GM21447 (cell line): ENCODE results near the gene MRPL19.
A peak's percentile ranks its signal among the peaks of the same experiment; 100 is the strongest.
"Not testable (repeated sequence)": the region's sequence is repeated elsewhere in the genome, so short reads cannot be mapped to it uniquely, and the experiment has no call there.

ENCODE experiments used
- ATAC-seq: cut with Tn5 transposase; IDR thresholded peaks from one replicate; pipeline ENCODE4 v1.9.1; 2021; ENCODE audit not compliant: unreplicated experiment

The MRPL19 gene

DNA sequence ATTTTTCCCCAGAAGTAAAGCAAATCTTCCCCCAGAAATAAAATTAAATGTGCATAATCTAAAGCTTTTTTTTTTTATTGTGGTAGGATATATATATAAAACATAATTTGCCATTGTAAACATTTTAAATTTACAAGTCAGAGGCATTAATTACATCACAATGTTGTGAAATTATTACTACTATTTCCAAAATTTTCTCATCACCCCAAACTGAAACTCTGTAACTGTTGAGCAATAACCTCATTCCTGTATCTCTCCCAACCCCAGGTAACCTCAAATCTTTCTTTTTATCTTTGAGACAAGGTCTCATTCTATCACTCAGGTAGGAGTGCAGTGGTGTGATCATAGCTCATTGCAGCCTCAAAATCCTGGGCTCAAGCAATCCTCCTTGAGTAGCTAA is 11.2 kb downstream of the MRPL19 start:
- no peak for ATAC-seq

DNA sequence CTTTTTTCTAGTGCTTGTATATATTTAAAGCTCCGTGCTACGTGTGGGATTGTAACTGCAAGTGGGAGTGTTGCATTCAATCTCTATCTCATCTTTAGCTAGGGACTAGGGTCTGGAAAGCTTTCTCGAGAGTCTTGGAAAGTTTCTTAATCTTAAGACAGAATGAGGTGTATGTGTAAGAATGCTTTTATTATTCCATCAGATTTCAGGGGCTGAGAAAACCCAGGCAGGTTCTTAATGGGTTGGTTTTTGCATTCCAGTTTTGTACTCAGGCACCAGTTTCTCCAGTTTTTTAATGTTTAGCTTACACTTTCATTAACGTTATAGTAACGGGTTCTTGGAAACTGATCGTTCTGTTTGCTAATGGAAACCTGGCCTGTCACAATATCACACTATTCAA is 20.3 kb downstream of the MRPL19 start:
- no peak for ATAC-seq

DNA sequence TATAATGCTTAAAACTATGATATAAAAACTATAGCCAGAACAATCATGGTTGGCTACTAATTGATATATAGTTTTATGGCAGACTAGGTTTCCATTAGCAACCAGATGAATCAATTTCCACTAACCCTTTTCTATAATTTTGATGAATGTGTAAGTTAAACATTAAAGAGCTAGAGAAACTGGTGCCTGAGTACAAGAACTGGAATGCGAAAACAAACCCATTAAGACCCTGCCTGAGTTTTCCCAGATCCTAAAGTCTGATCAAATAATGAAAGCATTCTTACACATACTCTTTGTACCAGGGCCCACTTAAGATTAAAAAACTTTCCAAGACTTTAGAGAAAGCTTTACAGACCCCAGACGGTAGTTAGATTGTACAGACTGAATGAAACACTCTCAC is 21.3 kb downstream of the MRPL19 start:
- ATAC-seq, result no peak

DNA sequence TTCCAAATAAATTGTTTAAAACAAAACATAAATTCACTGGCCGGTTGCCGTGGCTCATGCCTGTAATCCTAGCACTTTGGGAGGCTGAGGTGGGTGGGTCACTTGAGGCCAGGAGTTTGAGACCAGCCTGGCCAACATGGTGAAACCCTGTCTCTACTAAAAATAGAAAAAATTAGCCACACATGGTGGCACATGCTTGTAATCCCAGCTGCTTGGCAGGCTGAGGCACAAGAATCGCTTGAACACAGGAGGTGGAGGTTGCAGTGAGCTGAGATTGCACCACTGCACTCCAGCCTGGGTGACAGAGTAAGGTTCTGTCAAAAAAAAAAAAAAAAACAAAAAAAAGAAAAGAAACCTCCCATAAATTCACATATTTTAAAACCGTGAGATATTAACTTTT is 28.8 kb downstream of the MRPL19 start:
- ATAC-seq, result not testable (repeated sequence)

DNA sequence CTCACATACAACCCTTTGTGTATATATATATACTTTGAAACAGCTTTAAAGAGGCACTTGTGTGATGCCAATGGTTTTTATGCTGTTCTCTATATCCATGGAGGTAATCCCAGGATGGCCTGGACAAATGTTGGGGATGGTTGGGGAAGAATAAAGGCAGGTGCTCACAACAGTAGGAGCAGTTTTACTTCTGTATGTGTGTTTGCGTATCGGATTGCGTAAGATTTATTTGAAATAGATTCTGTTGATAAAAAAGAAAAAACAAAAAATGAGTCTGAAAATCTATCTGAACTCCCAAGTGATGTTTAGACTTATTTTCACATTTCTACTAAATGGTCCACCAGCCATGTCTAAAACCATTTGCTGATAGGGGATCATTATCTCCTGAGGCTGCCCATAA is 29.3 kb downstream of the MRPL19 start:
- ATAC-seq, result no peak

DNA sequence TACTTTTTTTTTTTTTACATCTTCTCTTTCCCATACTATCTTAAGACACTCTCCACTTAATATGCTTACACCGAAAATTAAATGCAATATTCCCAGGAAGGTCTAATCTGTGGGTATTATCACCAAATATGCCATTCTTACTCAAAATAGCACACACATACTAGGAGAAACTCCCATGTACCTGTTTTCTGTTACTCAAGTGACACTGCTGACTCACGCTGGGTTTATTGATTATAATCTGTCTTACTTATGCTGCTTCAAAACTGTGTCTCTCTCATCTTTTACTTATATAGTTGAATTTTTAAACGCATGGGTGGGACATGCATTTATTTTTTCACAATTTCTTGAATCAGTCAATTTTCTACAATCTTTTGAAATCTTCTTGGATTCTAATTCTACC is 29.9 kb downstream of the MRPL19 start:
- ATAC-seq, result no peak

DNA sequence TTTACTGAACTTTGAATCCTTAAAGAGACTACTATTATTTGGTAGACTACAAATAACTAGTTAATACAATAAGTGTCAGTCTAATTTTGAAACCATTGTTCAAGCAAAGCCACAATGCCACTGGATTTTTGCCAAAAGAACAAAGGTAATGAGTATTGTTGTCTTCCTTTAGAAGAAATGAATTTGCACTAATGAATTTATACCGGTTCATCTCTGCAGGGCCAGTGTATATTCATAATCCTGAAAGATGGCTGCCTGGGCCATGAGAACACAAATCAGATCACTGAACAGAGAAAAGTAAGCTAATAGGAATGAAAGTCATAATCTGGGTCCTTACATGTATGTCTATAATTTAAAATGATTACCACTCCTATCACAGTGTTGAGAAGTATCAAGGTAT is 33.0 kb downstream of the MRPL19 start:
- no peak for ATAC-seq

DNA sequence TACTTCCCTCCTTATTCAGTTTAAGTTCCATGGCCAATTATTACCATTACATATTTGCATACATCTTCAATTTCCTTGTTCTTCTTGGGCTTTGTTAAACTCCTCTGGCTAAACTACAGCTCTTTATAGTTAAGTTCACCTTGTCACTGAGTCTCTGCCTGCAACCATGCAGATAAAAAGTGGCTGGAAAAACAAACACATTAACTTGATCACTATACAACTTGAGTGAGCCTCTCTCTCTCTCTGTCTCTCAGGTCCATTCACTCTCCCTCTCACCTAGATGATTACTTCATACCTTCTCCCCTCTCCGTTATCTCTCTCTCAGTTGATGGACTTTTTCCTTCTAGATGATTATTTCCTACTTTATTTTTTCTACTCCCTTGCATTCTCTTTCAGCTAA is 33.8 kb downstream of the MRPL19 start:
- ATAC-seq, result no peak

DNA sequence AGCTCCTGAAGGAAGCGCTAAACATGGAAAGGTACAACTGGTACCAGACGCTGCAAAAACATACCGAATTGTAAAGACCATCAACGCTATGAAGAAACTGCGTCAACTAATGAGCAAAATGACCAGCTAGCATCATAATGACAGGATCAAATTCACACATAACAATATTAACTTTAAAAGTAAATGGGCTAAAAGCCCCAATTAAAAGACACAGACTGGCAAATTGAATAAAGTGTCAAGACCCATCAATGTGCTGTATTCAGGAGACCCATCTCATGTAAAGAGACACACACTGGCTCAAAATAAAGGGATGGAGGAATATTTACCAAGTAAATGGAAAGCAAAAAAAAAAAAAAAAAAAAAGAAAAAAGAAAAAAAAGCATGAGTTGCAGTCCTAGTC is 36.8 kb downstream of the MRPL19 start:
- ATAC-seq, result not testable (repeated sequence)

DNA sequence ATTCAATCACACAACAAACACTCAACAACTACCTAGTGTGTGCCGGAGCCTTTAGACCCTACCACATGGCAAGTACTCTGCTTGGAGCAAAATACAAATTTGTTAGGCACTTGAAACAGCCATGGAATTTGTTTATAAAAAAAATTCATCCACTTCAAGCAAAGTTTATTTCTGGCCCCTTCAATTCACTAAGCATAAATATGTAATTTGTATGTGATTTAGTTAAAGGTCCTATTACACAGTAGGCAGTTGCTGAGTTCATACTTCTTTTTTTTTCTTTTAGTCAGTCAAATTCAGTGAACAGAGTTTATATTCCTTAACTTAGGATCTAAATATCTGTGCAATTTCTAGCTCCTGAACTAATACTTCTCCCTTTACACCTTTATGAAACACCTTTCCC is 41.6 kb downstream of the MRPL19 start:
- ATAC-seq, result no peak

DNA sequence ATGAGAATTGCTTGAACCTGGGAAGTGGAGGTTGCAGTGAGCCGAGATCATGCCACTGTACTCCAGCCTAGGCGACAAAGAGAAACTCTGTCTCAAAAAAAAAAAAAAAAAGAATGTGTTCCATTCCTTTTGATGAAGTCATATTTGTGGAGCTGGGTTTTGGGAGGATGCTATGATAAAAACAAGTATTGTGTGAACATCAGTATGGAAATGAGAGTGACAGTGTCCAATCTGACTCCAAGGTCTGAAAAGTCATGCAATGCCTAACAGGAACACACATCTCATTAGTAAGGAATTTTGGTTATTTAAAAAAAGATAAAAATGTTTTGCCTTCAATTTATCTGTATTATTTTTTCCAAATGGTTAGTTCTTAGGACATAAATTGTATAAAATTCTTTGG is 52.3 kb downstream of the MRPL19 start:
- ATAC-seq, result no peak

DNA sequence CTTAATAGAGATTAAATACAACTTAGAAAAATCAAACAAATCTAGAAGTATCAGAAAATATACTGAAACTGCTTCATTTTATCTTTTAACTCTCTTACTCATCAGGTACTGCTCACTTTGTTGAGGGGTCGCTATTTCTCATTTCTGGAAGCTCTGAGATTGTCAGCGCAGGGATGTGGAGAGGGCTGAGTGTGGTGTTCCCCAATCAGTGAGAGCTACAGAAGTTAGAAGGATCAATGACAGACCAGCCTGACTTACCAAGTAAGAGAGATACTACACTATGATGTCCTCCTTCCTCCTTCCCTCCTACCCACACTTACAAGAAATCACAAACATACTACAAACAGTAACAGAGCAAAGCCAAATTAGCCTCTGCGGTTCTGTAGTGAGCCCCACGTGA is 56.0 kb downstream of the MRPL19 start:
- no peak for ATAC-seq

DNA sequence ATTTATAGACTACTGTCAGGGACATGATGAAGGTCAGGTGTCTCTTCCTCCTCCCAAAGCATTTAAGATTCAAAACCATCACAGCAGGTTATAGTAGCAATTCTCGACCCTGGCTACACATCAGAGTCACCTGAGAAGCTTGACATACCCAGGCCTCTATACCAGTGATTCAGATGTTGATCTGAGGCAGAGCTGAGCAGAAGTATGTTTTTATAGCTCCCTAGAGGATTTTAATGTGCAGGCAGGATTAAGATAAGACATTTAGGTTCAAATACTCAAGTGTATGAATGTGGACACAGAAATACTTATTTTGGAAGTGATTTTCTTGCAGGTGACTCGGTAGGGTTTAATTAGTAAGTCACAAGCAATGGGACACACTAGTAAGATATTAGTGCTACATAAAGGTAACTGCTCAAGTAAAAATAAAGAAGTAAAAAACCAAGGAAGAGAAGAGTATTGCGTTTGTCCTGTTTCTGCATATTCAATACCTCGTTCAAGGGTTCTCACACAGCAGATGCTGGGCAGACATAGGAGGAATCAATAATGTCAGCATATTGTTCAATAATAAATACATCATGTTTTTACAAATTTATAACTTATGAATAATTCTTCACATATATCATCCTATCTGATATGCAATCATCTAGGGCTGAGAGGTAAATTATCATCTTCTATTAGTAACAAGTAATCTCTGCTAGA is 57.2 kb downstream of the MRPL19 start:
- ATAC-seq, result no peak

DNA sequence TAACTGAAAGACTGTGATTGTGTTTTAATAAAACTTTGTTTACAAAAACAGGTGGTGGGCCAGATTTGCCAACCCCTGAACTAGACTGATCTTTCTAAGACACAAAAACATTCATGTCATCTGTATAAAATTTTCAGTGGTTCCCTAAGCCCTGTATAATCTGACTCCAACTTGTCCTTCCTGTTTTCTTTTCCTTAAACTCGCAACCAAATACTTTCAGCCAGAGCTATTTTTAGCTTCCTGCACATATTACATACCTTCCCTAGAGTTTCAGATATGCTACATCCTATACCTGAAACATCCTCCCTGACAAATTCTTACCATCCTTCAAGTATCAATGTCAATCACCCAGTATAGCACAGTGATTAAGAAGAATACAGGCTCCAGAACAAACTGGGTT is 59.3 kb downstream of the MRPL19 start:
- ATAC-seq, result no peak

DNA sequence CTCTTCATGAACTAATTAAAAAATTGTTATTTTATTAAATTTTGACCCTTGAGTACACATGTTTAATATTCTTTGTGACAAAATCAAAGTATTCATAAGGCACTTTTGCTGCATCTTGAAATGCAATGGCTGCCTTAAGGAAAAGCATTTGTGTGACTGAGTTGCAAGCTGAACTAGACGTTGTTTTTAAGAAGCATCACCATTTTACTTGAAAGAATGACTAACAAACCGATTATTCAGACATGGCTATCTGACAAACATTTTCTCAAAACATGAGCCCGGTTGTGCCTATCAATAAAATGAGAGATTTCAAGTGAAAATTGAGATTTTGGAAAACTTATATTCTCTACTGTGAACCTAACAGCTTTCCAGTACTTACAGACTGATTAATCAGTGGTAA is 61.3 kb downstream of the MRPL19 start:
- no peak for ATAC-seq

DNA sequence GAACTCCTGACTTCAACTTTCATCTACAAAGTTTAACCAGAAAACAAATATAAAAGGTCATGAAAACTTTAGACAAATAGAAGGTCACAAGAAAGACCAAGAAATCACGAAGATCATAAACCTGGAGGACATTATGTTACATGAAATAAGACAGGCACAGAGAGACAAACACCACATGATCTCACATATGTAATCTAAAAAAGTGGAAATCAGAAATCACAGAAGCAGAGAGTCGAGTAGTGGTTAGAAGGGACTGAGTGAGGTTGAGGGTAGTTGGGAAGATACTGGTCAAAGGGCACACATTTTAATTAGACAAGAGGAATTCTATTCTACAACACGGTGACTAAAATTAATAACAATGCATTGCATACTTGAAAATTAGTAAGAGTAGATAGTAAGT is 62.7 kb downstream of the MRPL19 start:
- no peak for ATAC-seq

DNA sequence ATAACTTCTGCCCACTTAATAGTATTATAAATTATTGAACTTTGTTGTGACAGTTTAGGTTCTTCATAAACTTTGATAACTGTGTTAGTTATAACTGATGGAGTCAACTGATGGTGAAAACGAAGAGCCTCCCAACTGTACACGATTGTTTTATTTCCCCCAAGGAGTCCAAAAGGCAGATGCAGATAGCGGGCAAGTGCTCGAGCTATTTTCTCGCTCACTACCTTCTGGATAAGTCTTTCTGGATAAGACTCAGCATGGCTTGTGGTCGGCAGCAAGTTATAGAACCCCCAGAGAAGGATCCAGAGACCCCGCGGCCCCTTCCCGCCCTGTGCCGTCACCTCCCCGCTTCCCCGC is 63.6 kb downstream of the MRPL19 start:
- peak; percentile 33 for ATAC-seq

DNA sequence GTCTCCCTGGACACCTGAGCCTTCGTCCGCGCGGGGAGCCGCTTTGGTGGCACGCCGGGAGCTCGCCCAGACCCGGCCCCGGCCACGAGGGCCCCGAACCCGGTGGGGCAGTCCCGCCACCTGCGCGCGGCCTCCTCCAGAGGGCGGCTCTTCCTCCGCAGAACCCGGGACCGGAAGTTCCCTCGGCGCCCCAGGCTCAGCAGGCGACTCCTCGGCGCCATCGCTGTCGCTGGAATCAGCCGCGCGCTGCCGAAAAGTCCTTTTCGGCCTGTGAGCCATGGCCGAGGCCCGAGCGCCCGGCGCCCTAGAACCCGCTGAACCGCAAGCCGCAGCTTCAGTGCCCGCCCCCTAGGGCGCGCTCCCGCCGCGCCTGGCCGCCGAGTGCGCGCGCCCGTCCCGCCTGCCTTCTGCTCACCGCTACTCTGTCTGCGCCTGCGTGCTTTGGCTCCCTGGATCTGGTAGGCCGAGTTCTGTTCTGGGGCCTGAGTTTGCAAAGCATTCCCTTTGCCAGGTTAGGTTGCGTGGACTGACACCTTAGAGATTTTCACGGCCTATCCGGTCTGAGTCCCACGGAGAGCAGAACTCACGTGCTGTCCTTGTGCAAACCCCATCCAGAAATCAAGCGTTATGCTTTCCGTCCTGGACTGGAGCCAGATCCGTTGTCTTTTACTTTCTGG is 64.1 kb downstream of the MRPL19 start, which contains the start of gene GCFC2:
GCFC2 (minus strand) TSS at position 339 of the 677 bp plus-strand sequence; CDS start at position 279, 60 bp downstream.
- peak; percentile 88 for ATAC-seq

DNA sequence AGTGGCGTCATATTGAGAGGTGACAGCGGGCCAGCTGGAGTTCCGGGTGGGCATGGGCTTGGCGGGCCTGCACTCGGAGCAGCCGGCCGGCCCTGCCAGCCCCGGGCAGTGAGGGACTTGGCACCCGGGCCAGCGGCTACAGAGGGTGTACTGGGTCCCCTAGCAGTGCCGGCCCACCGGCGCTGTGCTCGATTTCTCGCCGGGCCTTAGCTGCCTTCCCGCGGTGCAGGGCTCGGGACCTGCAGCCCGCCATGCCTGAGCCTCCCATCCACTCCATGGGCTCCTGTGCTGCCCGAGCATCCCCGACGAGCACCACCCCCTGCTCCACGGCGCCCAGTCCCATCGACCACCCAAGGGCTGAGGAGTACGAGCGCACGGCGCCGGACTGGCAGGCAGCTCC is 65.0 kb downstream of the MRPL19 start:
- ATAC-seq, result not testable (repeated sequence)

DNA sequence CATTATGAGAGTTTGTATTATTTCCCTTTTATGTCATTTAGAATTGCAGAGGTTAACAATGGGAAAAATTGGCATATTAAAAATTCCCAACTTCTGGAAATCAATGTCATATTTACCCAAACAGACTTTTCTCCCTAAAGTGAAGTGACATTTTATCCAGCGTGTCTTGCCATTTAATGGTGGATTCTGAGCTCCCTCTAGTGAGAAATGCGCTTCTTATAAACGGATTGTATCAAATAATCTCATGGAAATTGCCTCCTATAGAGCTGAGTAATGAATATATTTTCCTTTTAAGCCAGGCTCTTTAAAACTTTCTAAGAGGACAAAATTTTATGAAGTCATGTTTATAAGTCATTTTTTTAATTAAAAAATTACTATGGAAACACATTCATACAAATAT is 69.8 kb downstream of the MRPL19 start:
- ATAC-seq, result no peak

DNA sequence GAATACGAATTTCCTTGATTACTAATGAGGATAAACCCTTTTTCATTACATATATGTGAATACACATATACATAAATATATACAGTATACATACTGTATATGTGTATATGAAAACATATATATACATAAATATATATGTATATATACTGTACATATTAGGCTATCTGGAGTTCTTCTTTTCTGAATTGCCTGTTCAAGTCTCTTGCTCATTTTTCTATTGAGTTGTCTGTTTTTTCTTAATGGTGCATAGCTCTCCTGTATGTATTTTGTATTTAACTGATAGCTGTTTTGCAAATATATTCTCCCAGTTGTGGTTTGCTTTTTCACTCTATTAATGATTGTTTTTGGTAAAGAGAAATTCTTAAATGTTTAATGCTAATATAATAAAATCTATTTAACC is 73.0 kb downstream of the MRPL19 start:
- ATAC-seq, result no peak

DNA sequence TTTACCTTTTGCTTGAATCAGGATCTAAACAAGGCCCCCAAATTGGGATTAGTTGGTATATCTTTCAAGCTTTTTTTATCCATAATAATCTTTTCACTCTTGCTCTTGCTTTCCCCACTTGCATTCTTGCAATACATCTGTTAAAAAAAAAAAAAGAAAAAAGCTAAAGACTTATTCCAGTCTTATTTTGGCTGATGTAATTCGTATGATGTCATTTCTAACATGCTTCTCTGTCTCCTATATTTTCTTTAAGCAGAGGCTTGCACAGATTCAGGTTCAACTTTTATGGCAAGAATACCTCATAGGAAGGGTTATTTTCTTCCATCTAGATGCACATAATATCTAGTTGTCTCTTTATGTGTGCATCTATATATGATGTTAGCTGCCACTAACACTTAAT is 73.9 kb downstream of the MRPL19 start:
- ATAC-seq, result no peak

DNA sequence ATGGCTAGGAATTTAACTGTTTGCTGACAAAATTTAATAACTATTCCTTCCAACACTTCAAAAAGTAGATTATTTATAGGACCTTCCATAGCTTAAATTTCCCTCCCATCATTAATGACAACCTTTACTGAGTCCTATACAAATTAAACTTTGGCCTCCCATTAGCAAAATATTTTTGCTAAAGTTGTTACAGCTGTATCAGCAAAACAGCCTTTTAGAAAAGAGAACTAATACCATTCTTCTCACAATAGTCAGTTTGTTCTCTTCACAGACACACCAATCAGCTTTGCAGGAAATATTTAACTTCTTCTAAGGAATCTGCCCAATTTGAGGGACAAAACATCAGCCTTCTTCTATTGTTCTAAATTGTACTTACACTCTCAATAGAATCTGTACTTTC is 76.1 kb downstream of the MRPL19 start:
- no peak for ATAC-seq
